SU-DHL-6 (cell line): ENCODE results near the gene MEX3A.

Experiments
- H2AFZ ChIP-seq: fragments of 200-600 bp; sonication (generic); 2 replicates; pipeline ENCODE4 v1.6.1; 2014; ENCODE audit warnings: low read depth, mild to moderate bottlenecking, moderate library complexity, mixed read lengths, antibody characterized with exemption, low read length; ENCODE audit not compliant: severe bottlenecking
- H3F3A ChIP-seq: fragments of 200-600 bp; shearing (Covaris generic); 2 replicates; pipeline ENCODE4 v1.6.0; 2016; ENCODE audit warnings: antibody characterized with exemption, mild to moderate bottlenecking; ENCODE audit not compliant: insufficient read depth
- H3K27ac ChIP-seq: fragments of 200-600 bp; sonication (generic); 2 replicates; pipeline ENCODE4 v1.5.1; 2016; ENCODE audit warnings: low read depth, mild to moderate bottlenecking, low read length, moderate library complexity, mixed read lengths
- H3K27me3 ChIP-seq: fragments of 200-600 bp; sonication (generic), shearing (Covaris generic); 2 replicates; pipeline ENCODE4 v1.6.0; 2014; ENCODE audit warnings: mild to moderate bottlenecking, low read length
- H3K36me3 ChIP-seq: fragments of 200-600 bp; sonication (generic); 2 replicates; pipeline ENCODE4 v1.6.1; 2014; ENCODE audit warnings: mild to moderate bottlenecking, low read length, mixed read lengths
- H3K4me2 ChIP-seq: fragments of 300-600, 200-600 bp; shearing (Covaris generic), sonication (generic); 2 replicates; pipeline ENCODE4 v1.6.0; 2014; ENCODE audit warnings: low read length, low read depth, mild to moderate bottlenecking; ENCODE audit not compliant: poor library complexity, severe bottlenecking
- H3K4me3 ChIP-seq: fragments of 200-600 bp; sonication (generic); 2 replicates; pipeline ENCODE4 v1.5.1; 2014; ENCODE audit warnings: antibody characterized with exemption, low read length, mild to moderate bottlenecking, mixed read lengths; ENCODE audit not compliant: insufficient read depth, poor library complexity, severe bottlenecking
- H3K79me2 ChIP-seq: fragments of 200-600 bp; sonication (generic); 2 replicates; pipeline ENCODE4 v1.6.1; 2014; ENCODE audit warnings: mild to moderate bottlenecking, low read length, moderate library complexity; ENCODE audit not compliant: insufficient read depth
- H3K9ac ChIP-seq: fragments of 200-600 bp; sonication (generic); 2 replicates; pipeline ENCODE4 v1.7.0; 2014; ENCODE audit warnings: mild to moderate bottlenecking, low read length
- H3K9me2 ChIP-seq: fragments of 200-600 bp; sonication (generic); replicated peaks from 2 replicates; pipeline ENCODE4 v1.6.1; 2014; ENCODE audit warnings: low read length; ENCODE audit not compliant: insufficient read depth
- H3K9me3 ChIP-seq: fragments of 200-600 bp; sonication (generic); 2 replicates; pipeline ENCODE4 v1.6.1; 2014; ENCODE audit warnings: low read length, mixed read lengths; ENCODE audit not compliant: insufficient read depth
- H4K20me1 ChIP-seq: fragments of 200-600 bp; sonication (generic); 2 replicates; pipeline ENCODE4 v1.6.1; 2014; ENCODE audit warnings: low read depth, mild to moderate bottlenecking, antibody characterized with exemption, low read length, moderate library complexity, mixed read lengths
- EZH2phosphoT487 ChIP-seq: fragments of 200-600 bp; sonication (generic), shearing (Covaris generic); conservative IDR thresholded peaks from 2 replicates; pipeline ENCODE4 v1.6.1; 2018; ENCODE audit warnings: mild to moderate bottlenecking, antibody characterized with exemption, low read length, moderate library complexity, mixed read lengths
- TF ChIP-seq, protein P1 (sequence below): fragments of 200-600 bp; sonication (generic); IDR thresholded peaks from one replicate; pipeline ENCODE4 v1.5.1; 2017; ENCODE audit warnings: antibody characterized with exemption, mild to moderate bottlenecking, low read length, moderate library complexity; ENCODE audit not compliant: insufficient read depth, poor library complexity, severe bottlenecking

MEX3A gene

DNA sequence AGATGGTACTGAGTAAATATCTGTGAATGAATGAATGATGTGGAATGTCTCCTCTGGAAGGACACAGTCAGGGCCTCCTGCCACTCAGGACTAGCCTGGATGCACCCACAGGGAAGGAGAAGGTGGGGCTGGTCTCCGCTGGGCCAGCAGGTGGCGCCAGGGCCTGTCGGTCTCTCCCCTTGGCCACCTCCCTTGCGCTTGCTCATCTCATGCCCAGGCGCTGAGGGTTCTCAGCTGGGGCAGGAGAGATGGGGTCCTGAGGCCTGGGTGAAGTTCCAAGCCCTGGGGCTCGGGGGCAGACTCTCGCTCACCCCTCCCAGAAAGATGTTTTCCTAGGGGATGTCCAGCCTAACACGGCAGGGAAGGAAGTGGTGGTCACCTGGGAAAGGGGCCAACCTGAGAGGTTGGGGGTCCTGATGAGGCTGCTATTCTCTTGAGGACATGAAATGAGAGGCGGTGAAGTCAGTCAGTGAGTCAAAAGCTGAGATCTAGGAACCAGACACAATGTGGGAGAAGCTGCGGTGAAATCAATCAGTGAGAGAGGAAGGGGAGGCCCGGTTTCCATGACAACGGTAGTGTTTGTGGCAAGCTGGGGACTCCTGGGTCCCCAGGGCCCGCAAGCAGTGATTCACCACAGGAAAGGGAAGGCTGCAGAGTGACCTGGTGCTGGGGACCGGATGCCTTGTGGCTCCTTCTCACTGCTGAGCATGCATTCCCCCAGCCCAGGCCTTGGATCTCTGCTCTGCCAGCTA, 14.6 kb upstream of the MEX3A start:
- H3K27me3 ChIP-seq, result no peaks in the 10 kb centered on the region
- H3K4me3 ChIP-seq, result no peak overlapping the region
- no peaks in the 10 kb centered on the region for H3K9me3 ChIP-seq
- H3K36me3 ChIP-seq, result no peaks in the 10 kb centered on the region
- no peaks in the 10 kb centered on the region for H3F3A ChIP-seq
- no peaks in the 10 kb centered on the region for H3K9me2 ChIP-seq
- no peak overlapping the region for H3K27ac ChIP-seq
- no peak overlapping the region for H3K4me2 ChIP-seq
- no peaks in the 10 kb centered on the region for H3K79me2 ChIP-seq
- TF ChIP-seq, protein P1, sequence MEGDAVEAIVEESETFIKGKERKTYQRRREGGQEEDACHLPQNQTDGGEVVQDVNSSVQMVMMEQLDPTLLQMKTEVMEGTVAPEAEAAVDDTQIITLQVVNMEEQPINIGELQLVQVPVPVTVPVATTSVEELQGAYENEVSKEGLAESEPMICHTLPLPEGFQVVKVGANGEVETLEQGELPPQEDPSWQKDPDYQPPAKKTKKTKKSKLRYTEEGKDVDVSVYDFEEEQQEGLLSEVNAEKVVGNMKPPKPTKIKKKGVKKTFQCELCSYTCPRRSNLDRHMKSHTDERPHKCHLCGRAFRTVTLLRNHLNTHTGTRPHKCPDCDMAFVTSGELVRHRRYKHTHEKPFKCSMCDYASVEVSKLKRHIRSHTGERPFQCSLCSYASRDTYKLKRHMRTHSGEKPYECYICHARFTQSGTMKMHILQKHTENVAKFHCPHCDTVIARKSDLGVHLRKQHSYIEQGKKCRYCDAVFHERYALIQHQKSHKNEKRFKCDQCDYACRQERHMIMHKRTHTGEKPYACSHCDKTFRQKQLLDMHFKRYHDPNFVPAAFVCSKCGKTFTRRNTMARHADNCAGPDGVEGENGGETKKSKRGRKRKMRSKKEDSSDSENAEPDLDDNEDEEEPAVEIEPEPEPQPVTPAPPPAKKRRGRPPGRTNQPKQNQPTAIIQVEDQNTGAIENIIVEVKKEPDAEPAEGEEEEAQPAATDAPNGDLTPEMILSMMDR, result peak; percentile 85
- no peak for TF ChIP-seq EZH2phosphoT487
- H2AFZ ChIP-seq, result no peak overlapping the region
- H3K9ac ChIP-seq, result no peak overlapping the region
- H4K20me1 ChIP-seq, result no peaks in the 10 kb centered on the region

DNA sequence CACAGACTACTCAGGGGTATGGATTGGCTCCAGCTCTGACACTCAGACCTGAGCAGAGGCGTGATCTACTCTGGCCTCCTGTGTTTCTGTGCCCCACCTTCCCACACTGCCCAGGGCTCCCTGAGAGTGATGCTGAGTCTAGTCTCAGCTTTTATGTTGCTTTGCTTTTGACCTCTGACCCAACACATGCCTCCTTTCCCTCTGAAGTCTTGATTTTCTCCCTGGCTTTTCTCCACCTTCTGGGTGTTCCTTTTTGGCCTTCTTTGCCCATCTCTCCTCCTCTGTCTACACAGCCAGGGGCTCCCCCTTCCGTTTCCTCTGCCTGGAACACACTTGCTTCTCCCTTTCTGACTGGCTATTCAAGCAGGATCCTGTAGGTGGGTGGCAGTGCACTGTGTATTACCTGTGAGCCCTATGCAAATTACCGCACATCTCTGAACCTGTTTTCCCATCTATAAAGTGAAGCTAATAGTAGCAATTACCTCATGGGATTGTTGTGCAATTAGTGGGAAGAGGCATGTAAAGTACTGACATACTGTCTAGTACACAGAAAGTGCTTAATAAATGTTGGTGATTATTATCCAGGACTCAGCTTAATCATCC, 13.7 kb upstream of the MEX3A start:
- H3K9me3 ChIP-seq, result no peaks in the 10 kb centered on the region
- H3K9ac ChIP-seq, result no peak overlapping the region
- H2AFZ ChIP-seq, result no peak overlapping the region
- H4K20me1 ChIP-seq, result no peaks in the 10 kb centered on the region
- no peaks in the 10 kb centered on the region for H3F3A ChIP-seq
- H3K79me2 ChIP-seq, result no peaks in the 10 kb centered on the region
- H3K4me3 ChIP-seq, result no peak overlapping the region
- H3K9me2 ChIP-seq, result no peaks in the 10 kb centered on the region
- TF ChIP-seq EZH2phosphoT487, result no peak
- TF ChIP-seq, protein P1, result no peak
- H3K4me2 ChIP-seq, result no peak overlapping the region
- no peaks in the 10 kb centered on the region for H3K36me3 ChIP-seq
- H3K27me3 ChIP-seq, result no peaks in the 10 kb centered on the region
- H3K27ac ChIP-seq, result no peak overlapping the region

DNA sequence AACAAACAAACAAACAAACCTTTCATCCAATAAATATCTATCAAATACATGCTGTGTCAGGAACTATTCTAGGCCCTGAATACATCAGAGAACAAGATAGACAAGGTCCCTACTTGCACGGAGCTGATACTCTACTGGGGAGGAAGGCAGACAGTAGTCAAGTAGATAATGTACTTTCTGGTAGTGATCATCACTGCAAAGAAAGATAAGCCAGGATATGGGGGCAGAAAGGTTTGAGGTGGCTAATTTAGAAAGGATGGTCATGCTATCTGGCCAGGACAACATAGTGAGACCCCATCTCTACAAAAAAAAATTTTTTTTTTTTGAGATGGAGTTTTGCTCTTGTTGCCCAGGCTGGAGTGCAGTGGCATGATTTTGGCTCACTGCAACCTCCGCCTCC, 9.3 kb upstream of the MEX3A start:
- Histone ChIP-seq H3K9me2 (no peaks in the 10 kb centered on the region), H3K36me3 (no peaks in the 10 kb centered on the region), H3K27ac (no peak overlapping the region), H3K79me2 (no peaks in the 10 kb centered on the region), H4K20me1 (no peaks in the 10 kb centered on the region), H3K9ac (no peak overlapping the region), H3K9me3 (no peaks in the 10 kb centered on the region), H3K4me2 (no peak overlapping the region), H2AFZ (no peak overlapping the region), H3F3A (no peaks in the 10 kb centered on the region), H3K4me3 (no peak overlapping the region), H3K27me3 (no peaks in the 10 kb centered on the region)
- TF ChIP-seq EZH2phosphoT487, result no peak
- TF ChIP-seq, protein P1, result no peak
